CD14-positive monocyte (primary cell): Measurements from ENCODE around the gene RHBDL1. TPM values are rescaled to one million over a fixed set of nuclear protein-coding genes. Genes with fewer than 3 reads are reported as not detected.

ENCODE experiments used
- DNase-seq, 3 donors: peaks; one replicate each; pipeline ENCODE4 v3.0.0-alpha.2; 2011 to 2022
- H2AFZ ChIP-seq: 2 replicates; pipeline ENCODE4 v1.6.0; 2012; ENCODE audit warnings: mild to moderate bottlenecking, low read depth, low read length, inconsistent platforms; ENCODE audit not compliant: insufficient read depth, poor library complexity, severe bottlenecking
- H3K27ac ChIP-seq, 2 donors: 1 replicate in 1 of 2; 2 replicates in 1 of 2; pipeline ENCODE4 v1.5.1; 2012 to 2013; ENCODE audit warnings: low read length in 2 of 2, control low read depth in 1 of 2, inconsistent platforms in 1 of 2, low read depth in 1 of 2, mild to moderate bottlenecking in 1 of 2
- H3K27me3 ChIP-seq, 2 donors: one replicate each; pipeline versions ENCODE4 v1.6.0 to v1.6.1; 2011 to 2013; ENCODE audit warnings: low read length in 2 of 2; ENCODE audit not compliant: control insufficient read depth in 2 of 2, insufficient read depth in 2 of 2
- H3K36me3 ChIP-seq, 2 donors: replicated peaks in 1 of 2; 1 replicate in 1 of 2; 2 replicates in 1 of 2; pipeline versions ENCODE4 v1.5.1 to v1.6.1; 2012 to 2013; ENCODE audit warnings: low read length in 2 of 2, control low read depth in 1 of 2, inconsistent platforms in 1 of 2, mild to moderate bottlenecking in 1 of 2; ENCODE audit not compliant: insufficient read depth in 2 of 2, control insufficient read depth in 1 of 2
- H3K4me1 ChIP-seq, 2 donors: 1 replicate in 1 of 2; 2 replicates in 1 of 2; pipeline versions ENCODE4 v1.5.1 to v1.6.1; 2012 to 2013; ENCODE audit warnings: low read length in 2 of 2, control low read depth in 1 of 2, inconsistent platforms in 1 of 2, mild to moderate bottlenecking in 1 of 2, moderate library complexity in 1 of 2; ENCODE audit not compliant: insufficient read depth in 2 of 2, control insufficient read depth in 1 of 2
- H3K4me2 ChIP-seq: replicated peaks from 2 replicates; pipeline ENCODE3; 2012; ENCODE audit warnings: low read length, moderate library complexity, mild to moderate bottlenecking; ENCODE audit not compliant: poor library complexity, severe bottlenecking; ENCODE audit errors: extremely low read depth
- H3K4me3 ChIP-seq, 3 experiments: fragments of 200-600 bp in 1 of 3; sonication (generic) in 1 of 3; replicated peaks in 1 of 3; 1 replicate in 2 of 3; 2 replicates in 1 of 3; pipeline ENCODE4 v1.5.1; 2011 to 2013; ENCODE audit warnings: low read length in 3 of 3, mild to moderate bottlenecking in 3 of 3, control low read depth in 2 of 3, low read depth in 2 of 3, inconsistent platforms in 1 of 3, moderate library complexity in 1 of 3
- H3K79me2 ChIP-seq: 2 replicates; pipeline ENCODE4 v1.6.0; 2012; ENCODE audit warnings: mild to moderate bottlenecking, control low read depth, inconsistent platforms, low read length, moderate library complexity; ENCODE audit not compliant: insufficient read depth
- H3K9ac ChIP-seq: 2 replicates; pipeline ENCODE4 v1.6.0; 2017; ENCODE audit warnings: low read length, mild to moderate bottlenecking; ENCODE audit not compliant: insufficient read depth, poor library complexity, severe bottlenecking
- H3K9me3 ChIP-seq, 2 donors: replicated peaks in 1 of 2; 1 replicate in 1 of 2; 2 replicates in 1 of 2; pipeline versions ENCODE4 v1.5.1 to v1.6.1; 2012 to 2013; ENCODE audit warnings: low read length in 2 of 2, control low read depth in 1 of 2; ENCODE audit not compliant: control insufficient read depth in 1 of 2, insufficient read depth in 1 of 2
- H4K20me1 ChIP-seq: 2 replicates; pipeline ENCODE4 v1.6.0; 2012; ENCODE audit warnings: mild to moderate bottlenecking, low read length, control low read depth, moderate library complexity; ENCODE audit not compliant: insufficient read depth
- H3K27ac Mint-ChIP-seq, 7 donors: one replicate each; pipeline ENCODE4 v1.8.0; 2020; ENCODE audit warnings: mild to moderate bottlenecking in 7 of 7, mixed read lengths in 7 of 7, moderate library complexity in 6 of 7, inconsistent platforms in 2 of 7
- H3K27me3 Mint-ChIP-seq, 3 donors: one replicate each; pipeline ENCODE4 v1.8.0; 2021 to 2022; ENCODE audit warnings: low read depth in 3 of 3, mild to moderate bottlenecking in 3 of 3, mixed read lengths in 3 of 3, moderate library complexity in 3 of 3, inconsistent platforms in 1 of 3
- H3K36me3 Mint-ChIP-seq, 2 donors: one replicate each; pipeline ENCODE4 v1.8.0; 2020; ENCODE audit warnings: mixed read lengths in 2 of 2, inconsistent platforms in 1 of 2, mild to moderate bottlenecking in 1 of 2
- H3K4me1 Mint-ChIP-seq: one replicate; pipeline ENCODE4 v1.8.0; 2020; ENCODE audit warnings: mild to moderate bottlenecking, mixed read lengths
- H3K4me3 Mint-ChIP-seq, 2 donors: one replicate each; pipeline ENCODE4 v1.8.0; 2020; ENCODE audit warnings: mild to moderate bottlenecking in 2 of 2, mixed read lengths in 2 of 2, moderate library complexity in 1 of 2
- H3K9me3 Mint-ChIP-seq, 7 donors: one replicate each; pipeline ENCODE4 v1.8.0; 2020 to 2022; ENCODE audit warnings: mixed read lengths in 7 of 7, mild to moderate bottlenecking in 6 of 7, moderate library complexity in 6 of 7, inconsistent platforms in 2 of 7
- WGBS: methylation state at CpG from one replicate; pipeline ENCODE4 v1.1.5; 2013; ENCODE audit warnings: missing lambda C conversion rate; ENCODE audit not compliant: insufficient coverage; 5-methylcytosine and 5-hydroxymethylcytosine counted together
- intact Hi-C, 2 donors: fragments of 100-400 bp; cut with micrococcal nuclease; formaldehyde crosslinking; loops; one replicate each; pipeline versions ENCODE4 v1.15.0 to v1.15.1; 2023
- polyA plus RNA-seq, 3 donors: library from polyadenylated mRNA; depleted of rRNA in 1 of 3; unstranded in 2 of 3; stranded (reverse) in 1 of 3; fragments of 300-500 nt in 2 of 3; fragments of >200 nt in 1 of 3; fragmentation: Illumina TruSeq in 2 of 3; gene quantifications; 1 replicate in 2 of 3; 2 replicates in 1 of 3; pipeline ENCODE4 v1.2.3, GENCODE V29; 2012 to 2021
- TF ChIP-seq, protein P1 (sequence below): fragments of 200-600 bp; IDR thresholded peaks from one replicate; pipeline ENCODE4 v1.8.0; 2022; ENCODE audit warnings: antibody characterized with exemption, mild to moderate bottlenecking

The RHBDL1 gene
- polyA plus RNA-seq, 3 donors = 1.3 TPM; not detected in 2

DNA sequence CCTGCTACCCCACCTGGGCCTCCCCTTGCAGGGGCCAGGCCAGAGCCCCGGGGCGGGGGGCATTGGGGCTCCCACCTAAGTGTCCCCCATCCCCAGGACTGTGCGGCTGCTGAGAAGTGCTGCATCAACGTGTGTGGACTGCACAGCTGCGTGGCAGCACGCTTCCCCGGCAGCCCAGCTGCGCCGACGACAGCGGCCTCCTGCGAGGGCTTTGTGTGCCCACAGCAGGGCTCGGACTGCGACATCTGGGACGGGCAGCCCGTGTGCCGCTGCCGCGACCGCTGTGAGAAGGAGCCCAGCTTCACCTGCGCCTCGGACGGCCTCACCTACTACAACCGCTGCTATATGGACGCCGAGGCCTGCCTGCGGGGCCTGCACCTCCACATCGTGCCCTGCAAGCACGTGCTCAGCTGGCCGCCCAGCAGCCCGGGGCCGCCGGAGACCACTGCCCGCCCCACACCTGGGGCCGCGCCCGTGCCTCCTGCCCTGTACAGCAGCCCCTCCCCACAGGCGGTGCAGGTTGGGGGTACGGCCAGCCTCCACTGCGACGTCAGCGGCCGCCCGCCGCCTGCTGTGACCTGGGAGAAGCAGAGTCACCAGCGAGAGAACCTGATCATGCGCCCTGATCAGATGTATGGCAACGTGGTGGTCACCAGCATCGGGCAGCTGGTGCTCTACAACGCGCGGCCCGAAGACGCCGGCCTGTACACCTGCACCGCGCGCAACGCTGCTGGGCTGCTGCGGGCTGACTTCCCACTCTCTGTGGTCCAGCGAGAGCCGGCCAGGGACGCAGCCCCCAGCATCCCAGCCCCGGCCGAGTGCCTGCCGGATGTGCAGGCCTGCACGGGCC lies 42.8 kb upstream of the RHBDL1 start:
- Mint-ChIP-seq H3K27me3 (peaks cover 5 to 12% (median 8%) of the 10 kb centered on the region in 3 donors), H3K9me3 (no peaks in the 10 kb centered on the region), H3K4me1 (peaks cover 13% of the 10 kb centered on the region), H3K27ac (no peak overlapping the region), H3K36me3 (peaks cover 14 to 17% of the 10 kb centered on the region in 2 donors), H3K4me3 (no peak overlapping the region)
- Histone ChIP-seq H3K79me2 (peaks cover 12% of the 10 kb centered on the region), H3K27me3 (no peaks in the 10 kb centered on the region), H3K36me3 (peaks cover 13 to 24% of the 10 kb centered on the region in 2 donors), H3K4me3 (no peak overlapping the region), H3K4me1 (peaks cover 21 to 42% of the 10 kb centered on the region in 2 donors), H3K27ac (no peak overlapping the region), H2AFZ (no peak overlapping the region), H3K9me3 (no peaks in the 10 kb centered on the region), H4K20me1 (peaks cover 48% of the 10 kb centered on the region), H3K4me2 (no peak overlapping the region), H3K9ac (no peak overlapping the region)
- intact Hi-C loops = no loop called here
- no peak for DNase-seq
- 96% methylated on average over 63 of the region's 67 CpGs for WGBS
- TF ChIP-seq, protein P1, sequence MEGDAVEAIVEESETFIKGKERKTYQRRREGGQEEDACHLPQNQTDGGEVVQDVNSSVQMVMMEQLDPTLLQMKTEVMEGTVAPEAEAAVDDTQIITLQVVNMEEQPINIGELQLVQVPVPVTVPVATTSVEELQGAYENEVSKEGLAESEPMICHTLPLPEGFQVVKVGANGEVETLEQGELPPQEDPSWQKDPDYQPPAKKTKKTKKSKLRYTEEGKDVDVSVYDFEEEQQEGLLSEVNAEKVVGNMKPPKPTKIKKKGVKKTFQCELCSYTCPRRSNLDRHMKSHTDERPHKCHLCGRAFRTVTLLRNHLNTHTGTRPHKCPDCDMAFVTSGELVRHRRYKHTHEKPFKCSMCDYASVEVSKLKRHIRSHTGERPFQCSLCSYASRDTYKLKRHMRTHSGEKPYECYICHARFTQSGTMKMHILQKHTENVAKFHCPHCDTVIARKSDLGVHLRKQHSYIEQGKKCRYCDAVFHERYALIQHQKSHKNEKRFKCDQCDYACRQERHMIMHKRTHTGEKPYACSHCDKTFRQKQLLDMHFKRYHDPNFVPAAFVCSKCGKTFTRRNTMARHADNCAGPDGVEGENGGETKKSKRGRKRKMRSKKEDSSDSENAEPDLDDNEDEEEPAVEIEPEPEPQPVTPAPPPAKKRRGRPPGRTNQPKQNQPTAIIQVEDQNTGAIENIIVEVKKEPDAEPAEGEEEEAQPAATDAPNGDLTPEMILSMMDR = no peak

- Histone ChIP-seq H3K4me1 (peaks cover 24 to 46% of the 10 kb centered on the region in 2 donors), H3K36me3 (peaks cover 6 to 16% of the 10 kb centered on the region in 2 donors), H3K27ac (no peak overlapping the region), H3K4me2 (no peak overlapping the region), H3K79me2 (peaks cover 12% of the 10 kb centered on the region), H3K9ac (no peak overlapping the region), H3K9me3 (no peaks in the 10 kb centered on the region), H2AFZ (no peak overlapping the region), H4K20me1 (peaks cover 42% of the 10 kb centered on the region), H3K4me3 (no peak overlapping the region), H3K27me3 (no peaks in the 10 kb centered on the region)
- H3K4me3 Mint-ChIP-seq = no peak overlapping the region
- intact Hi-C loops = no loop called here
- peaks cover 8 to 9% of the 10 kb centered on the region in 2 donors for H3K36me3 Mint-ChIP-seq
- H3K27ac Mint-ChIP-seq = no peak overlapping the region
- WGBS = 97% methylated on average over 70 of the region's 74 CpGs
- peaks cover 5 to 12% (median 8%) of the 10 kb centered on the region in 3 donors for H3K27me3 Mint-ChIP-seq
- peaks cover 16% of the 10 kb centered on the region for H3K4me1 Mint-ChIP-seq
- DNase-seq = no peak
- TF ChIP-seq, protein P1 = no peak
- no peaks in the 10 kb centered on the region for H3K9me3 Mint-ChIP-seq
Observed at GRCh38 chr16:633336-634050, 42.0 kb upstream of the RHBDL1 start.
